Measurements from ENCODE around the gene SMTNL2.
"Not testable (repeated sequence)": the region's sequence is repeated elsewhere in the genome, so short reads cannot be mapped to it uniquely, and the experiment has no call there.

The SMTNL2 gene

GRCh38 chr17:4560421-4560820 is 23.9 kb upstream of the SMTNL2 start, which contains the start of gene GGT6:
Gene GGT6 (minus strand): TSS chr17:4560577. CDS start chr17:4560521, 56 bp downstream.
- DNase-seq (ENCODE audit: low read depth) = no peak

- peak; percentile 33 for DNase-seq (ENCODE audit: low read depth)
Measured at GRCh38 chr17:4560837-4561256, 23.5 kb upstream of the SMTNL2 start.

- no peak for DNase-seq (ENCODE audit: low read depth)
Measured at GRCh38 chr17:4562015-4562969, 22.0 kb upstream of the SMTNL2 start.

- peak; percentile 62 for DNase-seq (ENCODE audit: low read depth)
Measured at GRCh38 chr17:4565209-4566141, 18.9 kb upstream of the SMTNL2 start.

- DNase-seq (ENCODE audit: low read depth) = peak; percentile 17
Measured at GRCh38 chr17:4566785-4567184, 17.5 kb upstream of the SMTNL2 start.

- no peak for DNase-seq (ENCODE audit: low read depth)
Measured at GRCh38 chr17:4569591-4569990, 14.7 kb upstream of the SMTNL2 start.

- DNase-seq (ENCODE audit: low read depth) = no peak
Measured at GRCh38 chr17:4572131-4572530, 12.2 kb upstream of the SMTNL2 start.

GRCh38 chr17:4573115-4573514 is 11.2 kb upstream of the SMTNL2 start:
- no peak for DNase-seq (ENCODE audit: low read depth)

GRCh38 chr17:4573669-4574068 is 10.7 kb upstream of the SMTNL2 start:
- no peak for DNase-seq (ENCODE audit: low read depth)

GRCh38 chr17:4574448-4575045 is 9.8 kb upstream of the SMTNL2 start:
- no peak for DNase-seq (ENCODE audit: low read depth)

- DNase-seq (ENCODE audit: low read depth) = no peak
Measured at GRCh38 chr17:4576161-4576558, 8.2 kb upstream of the SMTNL2 start.

GRCh38 chr17:4576729-4577322 is 7.5 kb upstream of the SMTNL2 start:
- DNase-seq (ENCODE audit: low read depth) = no peak

GRCh38 chr17:4577386-4577993 is 6.8 kb upstream of the SMTNL2 start:
- no peak for DNase-seq (ENCODE audit: low read depth)

- DNase-seq (ENCODE audit: low read depth) = not testable (repeated sequence)
Measured at GRCh38 chr17:4578349-4578748, 6.0 kb upstream of the SMTNL2 start.

GRCh38 chr17:4579678-4580077 is 4.7 kb upstream of the SMTNL2 start:
- DNase-seq (ENCODE audit: low read depth) = no peak

- no peak for DNase-seq (ENCODE audit: low read depth)
Measured at GRCh38 chr17:4580291-4580690, 4.0 kb upstream of the SMTNL2 start.

- no peak for DNase-seq (ENCODE audit: low read depth)
Measured at GRCh38 chr17:4582101-4582501, 2.2 kb upstream of the SMTNL2 start.

GRCh38 chr17:4582691-4583090 is 1.6 kb upstream of the SMTNL2 start:
- no peak for DNase-seq (ENCODE audit: low read depth)

GRCh38 chr17:4583206-4583605 is 1.1 kb upstream of the SMTNL2 start:
- no peak for DNase-seq (ENCODE audit: low read depth)

- DNase-seq (ENCODE audit: low read depth) = no peak
Measured at GRCh38 chr17:4583782-4584100, 588 bp upstream of the SMTNL2 start.

- DNase-seq (ENCODE audit: low read depth) = no peak
Measured at GRCh38 chr17:4584917-4585637, 748 bp downstream of the SMTNL2 start.

Data from fibroblast of gingiva (primary cell).